ENCODE results near the gene MT1G.
"Not testable (repeated sequence)": the region's sequence is repeated elsewhere in the genome, so short reads cannot be mapped to it uniquely, and the experiment has no call there.

Gene MT1G

GRCh38 chr16:56667581-56668571, at the start of gene MT1G:
Gene MT1G (minus strand): TSS chr16:56668065. CDS start chr16:56667993, 72 bp downstream.
- DNase-seq (ENCODE audit: low read depth in 4 of 4, low spot score in 1 of 4): no peak

GRCh38 chr16:56717532-56717931, 49.7 kb upstream of the MT1G start:
- DNase-seq (ENCODE audit: low read depth in 4 of 4, low spot score in 1 of 4): not testable (repeated sequence)

DNA sequence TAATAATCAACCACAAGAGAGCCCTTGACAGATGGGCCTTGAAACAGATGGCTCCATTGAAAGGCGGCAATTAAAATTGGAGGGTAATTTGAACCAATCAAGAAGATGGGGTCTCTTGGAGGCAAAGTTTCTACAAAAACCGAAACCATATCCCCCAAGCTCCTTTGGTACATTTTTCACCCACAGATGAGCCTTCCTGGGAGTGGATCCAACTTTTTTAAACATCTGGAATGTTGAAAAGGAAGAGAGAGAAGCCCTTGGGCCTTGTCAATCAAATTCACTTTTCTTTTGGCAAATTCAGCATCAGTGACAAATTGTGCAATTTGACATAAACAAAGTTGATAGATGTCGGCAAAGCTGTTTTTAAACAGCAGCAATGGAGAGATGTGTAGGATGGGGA, 48.9 kb upstream of the MT1G start:
- DNase-seq (ENCODE audit: low read depth in 4 of 4, low spot score in 1 of 4): no peak

DNA sequence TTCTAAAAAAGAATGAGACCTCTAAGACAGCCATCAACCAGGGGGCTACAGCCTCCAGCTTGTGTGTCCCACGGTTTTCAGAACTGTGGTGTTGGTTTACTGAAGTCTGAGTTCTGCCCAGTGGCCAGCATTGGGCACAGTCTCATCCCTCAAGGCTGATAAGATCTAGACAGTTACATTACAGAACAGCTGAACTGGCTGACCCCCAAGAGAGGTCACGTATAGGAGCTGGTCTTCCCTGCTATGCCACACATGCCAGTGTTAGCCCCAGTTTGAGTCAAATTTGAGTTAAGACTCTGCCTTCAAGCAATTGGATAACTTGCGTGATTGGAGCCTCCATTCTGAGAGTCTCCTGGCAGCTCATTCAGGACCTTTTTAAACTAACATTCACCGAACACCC, 47.3 kb upstream of the MT1G start:
- DNase-seq (ENCODE audit: low read depth in 4 of 4, low spot score in 1 of 4): no peak

DNA sequence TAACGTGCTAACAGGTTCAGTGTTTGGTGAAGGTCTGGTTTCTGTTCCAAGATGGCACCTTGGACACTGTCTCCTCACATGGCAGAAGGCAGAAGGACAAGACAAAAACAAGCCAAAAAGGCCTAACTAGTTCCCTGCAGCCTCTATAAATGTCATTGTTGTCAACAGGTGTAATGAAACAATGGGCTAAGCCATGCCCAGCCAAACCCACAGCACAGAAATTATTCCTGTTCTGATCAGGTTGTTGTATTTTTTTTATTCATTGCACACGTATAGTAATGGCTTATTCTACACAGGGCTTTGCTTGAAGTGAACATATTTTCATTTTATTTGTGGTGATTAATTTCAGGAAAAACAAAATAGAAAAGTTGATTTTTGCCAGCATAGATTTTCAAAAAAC, 45.9 kb upstream of the MT1G start:
- DNase-seq (ENCODE audit: low read depth in 4 of 4, low spot score in 1 of 4): no peak

DNA sequence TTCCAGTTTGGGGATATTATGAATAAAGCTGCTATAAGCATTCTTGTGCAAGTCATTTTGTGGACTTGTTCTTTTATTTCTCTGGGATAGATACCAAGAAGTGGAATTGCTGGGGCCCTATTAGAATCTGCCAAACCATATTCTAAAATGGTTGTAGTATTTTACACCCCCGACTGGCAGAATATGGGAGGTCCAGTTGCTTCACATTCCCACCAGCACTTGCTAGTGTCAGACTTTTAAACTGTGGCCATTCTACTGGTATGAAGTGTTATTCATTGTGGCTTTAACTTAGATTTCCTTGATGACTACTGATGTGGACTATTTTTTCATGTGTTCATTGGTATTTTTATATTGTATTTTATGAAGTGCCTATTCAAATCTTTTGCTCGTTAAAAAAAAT, 44.0 kb upstream of the MT1G start:
- DNase-seq (ENCODE audit: low read depth in 4 of 4, low spot score in 1 of 4): no peak

GRCh38 chr16:56710181-56710737, 42.4 kb upstream of the MT1G start:
- DNase-seq (ENCODE audit: low read depth in 4 of 4, low spot score in 1 of 4): no peak

- no peak for DNase-seq (ENCODE audit: low read depth in 4 of 4, low spot score in 1 of 4)
Measured at GRCh38 chr16:56709443-56710040, 41.7 kb upstream of the MT1G start.

DNA sequence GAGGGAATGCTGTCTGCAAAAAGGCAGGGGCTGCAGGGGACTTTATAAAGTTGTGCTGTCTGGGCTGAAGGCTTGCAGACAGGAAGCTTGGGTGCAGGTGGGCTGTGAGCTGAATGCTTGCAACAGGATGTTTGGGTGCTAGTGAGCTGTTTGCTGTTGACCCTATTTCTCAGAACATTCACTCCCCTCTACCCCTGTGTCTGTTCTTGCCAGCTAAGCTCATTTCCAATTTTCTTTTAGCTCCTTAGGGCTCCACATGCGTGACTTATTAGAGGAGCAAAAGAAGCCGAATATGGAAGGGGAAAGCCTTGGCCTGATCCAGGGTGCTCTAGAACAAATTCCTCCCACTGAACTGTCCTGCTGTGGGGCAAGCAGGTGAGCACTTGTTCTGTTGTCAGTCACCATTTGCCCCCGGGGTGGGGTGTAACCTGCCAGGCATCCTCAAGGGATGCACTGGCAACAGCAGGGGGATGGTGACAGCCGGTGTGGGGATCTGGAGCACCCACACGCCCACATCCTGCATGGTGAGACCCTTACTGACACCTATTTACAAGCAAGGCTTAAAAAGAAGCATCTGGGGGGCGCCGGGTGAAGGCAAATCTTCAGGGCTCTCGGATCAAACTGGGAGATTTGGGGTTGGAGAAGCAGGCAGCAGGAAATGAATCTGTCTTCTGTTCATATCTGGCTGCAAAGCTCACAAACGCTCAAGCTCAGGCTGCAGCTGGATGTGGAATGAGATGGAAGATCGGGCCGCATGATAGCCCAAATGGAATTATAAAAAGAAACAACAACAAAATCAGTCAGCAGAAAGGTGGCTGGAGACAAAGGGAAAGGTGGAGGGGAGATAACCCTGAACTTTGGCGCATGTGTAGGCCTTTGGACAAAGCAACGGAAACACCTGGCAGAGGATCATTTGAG, 40.9 kb upstream of the MT1G start:
- no peak for DNase-seq (ENCODE audit: low read depth in 4 of 4, low spot score in 1 of 4)

- no peak for DNase-seq (ENCODE audit: low read depth in 4 of 4, low spot score in 1 of 4)
Measured at GRCh38 chr16:56702836-56703235, 35.0 kb upstream of the MT1G start.

DNA sequence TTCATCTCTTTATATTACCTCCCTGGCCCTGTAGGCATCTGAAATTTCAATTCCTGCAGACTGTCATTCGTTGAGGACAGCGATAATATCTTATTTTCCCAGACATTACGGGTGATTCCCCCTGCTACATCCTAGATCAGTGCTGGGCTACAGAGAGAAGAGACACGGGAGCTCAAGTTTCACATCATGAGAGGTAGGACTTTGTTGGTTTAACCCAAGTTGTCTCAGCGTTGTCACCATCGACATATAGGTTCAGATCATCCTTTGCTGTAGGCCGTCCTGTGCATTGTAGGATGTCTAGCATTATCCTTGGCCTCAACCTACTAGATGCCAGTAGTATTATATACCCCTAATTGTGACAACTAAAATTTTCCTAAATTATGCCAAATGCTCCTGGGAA, 33.7 kb upstream of the MT1G start:
- DNase-seq (ENCODE audit: low read depth in 4 of 4, low spot score in 1 of 4): no peak

- DNase-seq (ENCODE audit: low read depth in 4 of 4, low spot score in 1 of 4): no peak
Measured at GRCh38 chr16:56700631-56701030, 32.8 kb upstream of the MT1G start.

DNA sequence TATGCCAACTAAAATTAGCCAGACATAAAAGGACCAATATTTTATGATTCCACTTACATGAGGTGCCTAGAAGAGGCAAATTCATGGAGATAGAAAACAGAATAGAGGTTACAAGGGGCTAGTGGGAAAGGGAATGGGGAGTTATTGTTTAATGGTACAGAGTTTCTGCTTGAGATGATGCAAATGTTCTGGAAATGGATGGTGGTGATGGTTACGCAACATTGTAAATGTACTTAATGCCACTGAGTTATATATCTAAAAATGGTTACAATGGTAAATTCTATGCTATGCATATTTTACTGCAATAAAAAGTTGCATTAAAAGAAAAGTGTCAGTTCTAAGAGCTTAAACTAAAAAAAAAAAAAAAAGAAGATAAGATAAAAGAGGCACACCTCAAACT, 32.3 kb upstream of the MT1G start:
- DNase-seq (ENCODE audit: low read depth in 4 of 4, low spot score in 1 of 4): no peak

- no peak for DNase-seq (ENCODE audit: low read depth in 4 of 4, low spot score in 1 of 4)
Measured at GRCh38 chr16:56697456-56698155, 29.7 kb upstream of the MT1G start.

DNA sequence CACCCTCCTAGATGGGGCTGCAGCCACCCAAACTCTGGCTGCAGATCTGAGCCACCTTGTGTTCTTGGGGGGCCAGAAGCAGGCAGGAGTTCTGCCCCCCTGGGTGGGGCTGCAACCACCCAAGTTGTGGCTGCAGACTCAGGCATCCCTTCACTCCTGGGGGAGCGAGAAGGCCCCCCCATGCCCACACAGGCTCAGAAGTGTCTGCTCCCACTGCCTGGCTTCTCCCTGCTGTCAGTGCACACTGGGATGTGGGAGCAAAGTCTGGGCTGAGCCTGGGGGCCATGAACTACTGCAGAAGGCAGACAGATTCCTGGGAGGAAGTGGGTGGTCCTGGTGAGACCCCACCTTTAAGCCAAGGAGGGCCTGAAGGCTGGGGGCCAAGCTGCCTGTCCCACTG, 27.4 kb upstream of the MT1G start:
- DNase-seq (ENCODE audit: low read depth in 4 of 4, low spot score in 1 of 4): no peak

GRCh38 chr16:56691885-56692284, 24.0 kb upstream of the MT1G start:
- DNase-seq (ENCODE audit: low read depth in 4 of 4, low spot score in 1 of 4): no peak

GRCh38 chr16:56690420-56691122, 22.7 kb upstream of the MT1G start:
- DNase-seq (ENCODE audit: low read depth in 4 of 4, low spot score in 1 of 4): no peak

- no peak for DNase-seq (ENCODE audit: low read depth in 4 of 4, low spot score in 1 of 4)
Measured at GRCh38 chr16:56689171-56689570, 21.3 kb upstream of the MT1G start.

- DNase-seq (ENCODE audit: low read depth in 4 of 4, low spot score in 1 of 4): no peak
Measured at GRCh38 chr16:56688762-56689161, 20.9 kb upstream of the MT1G start.

DNA sequence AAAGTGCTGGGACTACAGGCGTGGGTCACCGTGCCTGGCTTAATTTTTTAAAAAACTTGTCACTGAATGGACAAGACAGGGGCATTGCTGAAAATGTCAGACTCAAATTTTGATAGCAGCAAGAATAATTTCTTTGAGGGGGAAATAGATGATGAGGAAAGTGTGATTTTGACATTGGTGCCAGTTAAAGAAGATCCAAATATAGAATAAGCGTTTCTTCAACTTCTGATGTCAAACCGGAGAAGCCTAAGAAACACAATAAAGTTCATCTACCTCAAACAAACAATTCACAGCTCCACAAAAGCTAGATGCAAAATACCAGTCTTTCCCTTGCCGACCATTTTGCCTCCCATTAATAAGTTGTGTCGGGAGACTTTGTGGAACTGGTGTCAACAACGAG, 18.9 kb upstream of the MT1G start:
- DNase-seq (ENCODE audit: low read depth in 4 of 4, low spot score in 1 of 4): no peak

All from stimulated activated CD4-positive, alpha-beta T cell treated with anti-CD3 and anti-CD28 coated beads, Interleukin-1b, Interleukin-23, amount 100 ng/mL, for 24 hours (primary cell).